Fibroblast of upper back skin (primary cell): ENCODE measurements around the gene TPR.
A peak's percentile ranks its signal among the peaks of the same experiment; 100 is the strongest.

ENCODE experiments used
- DNase-seq: peaks from one replicate; pipeline ENCODE4 v3.0.0-alpha.2; 2013

TPR gene

GRCh38 chr1:186326009-186326408, 49.0 kb downstream of the TPR start:
- DNase-seq: no peak

GRCh38 chr1:186325239-186325638, 49.8 kb downstream of the TPR start:
- peak; percentile 25 for DNase-seq

GRCh38 chr1:186323865-186324264, 51.2 kb downstream of the TPR start:
- DNase-seq: no peak

- no peak for DNase-seq
These were observed 59.5 kb downstream of the TPR start for GRCh38 chr1:186315570-186315969.

- no peak for DNase-seq
These were observed 63.5 kb downstream of the TPR start for GRCh38 chr1:186311375-186312051.

- DNase-seq: no peak
These were observed 64.7 kb downstream of the TPR start for GRCh38 chr1:186310307-186310706.

GRCh38 chr1:186308264-186309060, 66.6 kb downstream of the TPR start:
- no peak for DNase-seq

GRCh38 chr1:186307445-186307844, 67.6 kb downstream of the TPR start:
- DNase-seq: no peak

GRCh38 chr1:186306533-186306932, 68.5 kb downstream of the TPR start:
- no peak for DNase-seq

GRCh38 chr1:186304982-186305949, 69.8 kb downstream of the TPR start:
- peak; percentile 28 for DNase-seq

GRCh38 chr1:186303911-186304310, 71.1 kb downstream of the TPR start:
- no peak for DNase-seq

GRCh38 chr1:186302381-186302920, 72.6 kb downstream of the TPR start:
- DNase-seq: no peak

- DNase-seq: no peak
These were observed 73.6 kb downstream of the TPR start for GRCh38 chr1:186301448-186301847.

GRCh38 chr1:186300056-186300455, 75.0 kb downstream of the TPR start:
- DNase-seq: no peak

- no peak for DNase-seq
These were observed 75.5 kb downstream of the TPR start for GRCh38 chr1:186299570-186299969.

- no peak for DNase-seq
These were observed 76.2 kb downstream of the TPR start for GRCh38 chr1:186298851-186299250.

GRCh38 chr1:186297439-186298045, 77.5 kb downstream of the TPR start:
- DNase-seq: no peak

GRCh38 chr1:186295980-186296379, 79.1 kb downstream of the TPR start, which contains the start of gene PRG4:
Gene PRG4 (plus strand): TSS chr1:186296279.
- peak; percentile 36 for DNase-seq

- DNase-seq: no peak
These were observed 82.2 kb downstream of the TPR start for GRCh38 chr1:186292875-186293274.

- peak; percentile 14 for DNase-seq
These were observed 83.8 kb downstream of the TPR start for GRCh38 chr1:186291271-186291670.

GRCh38 chr1:186289943-186290545, 85.0 kb downstream of the TPR start:
- no peak for DNase-seq
